Mucosa of descending colon (tissue), 3 donors: Measurements from ENCODE around the gene ZNF512. TPM values are rescaled to one million over a fixed set of nuclear protein-coding genes. Genes with fewer than 3 reads are reported as not detected.
"Not testable (repeated sequence)": the region's sequence is repeated elsewhere in the genome, so short reads cannot be mapped to it uniquely, and the experiment has no call there.

Experiments
- ATAC-seq: fragments of 200-7000 bp; cut with Tn5 transposase; one replicate; pipeline ENCODE4 v1.9.1; 2020; ENCODE audit warnings: mild to moderate bottlenecking, moderate library complexity
- DNase-seq, 3 donors: peaks; one replicate each; pipeline ENCODE4 v3.0.0-alpha.2; 2020
- H3K36me3 ChIP-seq: fragments of 200-600 bp; one replicate; pipeline ENCODE4 v1.8.0; 2021; ENCODE audit warnings: low read depth, mild to moderate bottlenecking
- H3K4me1 ChIP-seq: fragments of 200-600 bp; one replicate; pipeline ENCODE4 v1.8.0; 2021; ENCODE audit warnings: low read depth, mild to moderate bottlenecking
- H3K4me3 ChIP-seq: fragments of 200-600 bp; one replicate; pipeline ENCODE4 v1.8.0; 2021; ENCODE audit warnings: mild to moderate bottlenecking
- H3K9me3 ChIP-seq: fragments of 200-600 bp; one replicate; pipeline ENCODE4 v1.8.0; 2021; ENCODE audit warnings: mild to moderate bottlenecking
- intact Hi-C, 2 donors: fragments of 100-400 bp; cut with DNase I in 1 of 2; cut with micrococcal nuclease in 1 of 2; formaldehyde crosslinking; loops; one replicate each; pipeline versions ENCODE4 v1.11.0 to v1.11.1; 2022; cut with DNase I, micrococcal nuclease
- total RNA-seq, 3 donors: library from RNA; stranded (reverse); fragmentation: NEBNext Ultra II Directional in 2 of 3; extraction: Animal tissue kit (Norgen Biotek cat#: 25700) in 2 of 3; gene quantifications; one replicate each; pipeline versions ENCODE4 v1.2.1 to v1.2.4, GENCODE V29; 2021 to 2023
- TF ChIP-seq, protein P1 (sequence below): fragments of 200-600 bp; IDR thresholded peaks from one replicate; pipeline ENCODE4 v1.8.0; 2022; ENCODE audit warnings: antibody characterized with exemption, mild to moderate bottlenecking
- donor health status: DM: no; HTN: no; CAD: no; lungs with moderate emphysema.
- donor health status: DM: no; HTN: no; CAD: no.
- donor health status: DM: no; HTN: yes; CAD: no.

ZNF512 gene
- total RNA-seq, 3 donors from 2014 or later: 14.4 to 37.8 (median 19.7) TPM

DNA sequence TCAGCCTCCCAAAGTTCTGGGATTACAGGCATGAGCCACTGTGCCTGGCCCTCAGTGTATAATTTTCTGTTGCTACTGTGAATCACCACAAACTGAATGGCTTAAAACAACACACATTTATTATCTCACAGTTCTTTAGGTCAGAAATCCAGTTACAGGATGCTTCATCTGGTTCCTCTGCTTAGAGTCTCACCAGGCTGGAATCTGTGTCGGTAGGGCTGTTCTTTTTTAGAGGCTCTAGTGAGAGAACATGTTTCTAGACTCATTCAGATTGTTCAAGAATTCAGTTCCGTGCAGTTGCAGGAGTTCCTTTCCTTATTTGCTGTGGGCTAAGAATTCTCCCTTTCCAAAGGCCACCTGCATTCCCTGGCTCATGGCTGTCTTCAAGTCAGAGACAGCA is 23.8 kb downstream of the ZNF512 start:
- ATAC-seq (no peak), DNase-seq (no peak)
- intact Hi-C loops: no loop called here
- Histone ChIP-seq H3K9me3 (no peaks in the 10 kb centered on the region), H3K4me1 (no peaks in the 10 kb centered on the region), H3K36me3 (no peaks in the 10 kb centered on the region), H3K4me3 (no peak overlapping the region)
- TF ChIP-seq, protein P1, sequence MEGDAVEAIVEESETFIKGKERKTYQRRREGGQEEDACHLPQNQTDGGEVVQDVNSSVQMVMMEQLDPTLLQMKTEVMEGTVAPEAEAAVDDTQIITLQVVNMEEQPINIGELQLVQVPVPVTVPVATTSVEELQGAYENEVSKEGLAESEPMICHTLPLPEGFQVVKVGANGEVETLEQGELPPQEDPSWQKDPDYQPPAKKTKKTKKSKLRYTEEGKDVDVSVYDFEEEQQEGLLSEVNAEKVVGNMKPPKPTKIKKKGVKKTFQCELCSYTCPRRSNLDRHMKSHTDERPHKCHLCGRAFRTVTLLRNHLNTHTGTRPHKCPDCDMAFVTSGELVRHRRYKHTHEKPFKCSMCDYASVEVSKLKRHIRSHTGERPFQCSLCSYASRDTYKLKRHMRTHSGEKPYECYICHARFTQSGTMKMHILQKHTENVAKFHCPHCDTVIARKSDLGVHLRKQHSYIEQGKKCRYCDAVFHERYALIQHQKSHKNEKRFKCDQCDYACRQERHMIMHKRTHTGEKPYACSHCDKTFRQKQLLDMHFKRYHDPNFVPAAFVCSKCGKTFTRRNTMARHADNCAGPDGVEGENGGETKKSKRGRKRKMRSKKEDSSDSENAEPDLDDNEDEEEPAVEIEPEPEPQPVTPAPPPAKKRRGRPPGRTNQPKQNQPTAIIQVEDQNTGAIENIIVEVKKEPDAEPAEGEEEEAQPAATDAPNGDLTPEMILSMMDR: no peak

DNA sequence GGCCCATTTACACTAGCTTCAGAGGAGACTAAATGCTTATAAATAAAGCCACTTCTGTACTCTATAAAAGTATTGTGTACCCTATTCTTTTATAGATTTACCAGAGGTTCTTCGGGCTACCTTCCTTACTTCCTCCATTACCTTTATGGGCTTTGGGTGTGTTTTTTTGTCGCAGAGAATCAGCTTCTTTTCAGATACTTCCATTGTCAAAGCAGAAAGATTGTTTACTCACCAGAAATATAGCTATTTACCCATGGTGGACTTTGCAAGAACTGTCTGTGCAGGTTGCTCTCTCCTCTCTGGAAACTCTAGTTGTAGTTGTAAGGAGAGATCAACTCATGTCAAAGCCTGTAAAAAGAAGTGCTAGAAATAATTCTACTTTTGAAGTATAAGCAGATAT is 31.1 kb downstream of the ZNF512 start:
- no peaks in the 10 kb centered on the region for H3K9me3 ChIP-seq
- no peaks in the 10 kb centered on the region for H3K4me1 ChIP-seq
- no peaks in the 10 kb centered on the region for H3K36me3 ChIP-seq
- DNase-seq (no peak), ATAC-seq (peak; percentile 82)
- H3K4me3 ChIP-seq: no peak overlapping the region
- TF ChIP-seq, protein P1: no peak
- intact Hi-C loops: no loop called here

DNA sequence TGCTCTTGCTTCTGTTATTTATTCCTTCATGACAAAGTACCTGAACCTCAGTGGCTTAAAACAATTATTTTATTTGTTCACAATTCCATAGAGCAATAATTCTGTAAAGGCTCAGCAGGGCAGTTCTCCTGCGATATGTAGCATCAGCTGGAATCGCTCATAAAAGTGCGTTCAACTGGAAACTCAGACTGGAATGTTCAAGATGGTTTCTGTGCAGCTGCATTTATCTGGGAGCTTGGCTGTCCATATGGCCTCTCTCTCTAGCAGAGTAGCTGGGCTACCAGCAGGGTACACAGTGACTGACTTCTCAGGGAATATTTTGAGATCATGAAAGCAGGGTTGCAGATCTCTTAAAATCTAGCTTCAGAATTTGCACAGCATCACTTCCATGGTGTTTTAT is 32.5 kb downstream of the ZNF512 start:
- TF ChIP-seq, protein P1: no peak
- H3K4me1 ChIP-seq: no peaks in the 10 kb centered on the region
- no peaks in the 10 kb centered on the region for H3K36me3 ChIP-seq
- H3K9me3 ChIP-seq: no peaks in the 10 kb centered on the region
- DNase-seq (no peak), ATAC-seq (no peak)
- intact Hi-C loops: no loop called here
- no peak overlapping the region for H3K4me3 ChIP-seq

DNA sequence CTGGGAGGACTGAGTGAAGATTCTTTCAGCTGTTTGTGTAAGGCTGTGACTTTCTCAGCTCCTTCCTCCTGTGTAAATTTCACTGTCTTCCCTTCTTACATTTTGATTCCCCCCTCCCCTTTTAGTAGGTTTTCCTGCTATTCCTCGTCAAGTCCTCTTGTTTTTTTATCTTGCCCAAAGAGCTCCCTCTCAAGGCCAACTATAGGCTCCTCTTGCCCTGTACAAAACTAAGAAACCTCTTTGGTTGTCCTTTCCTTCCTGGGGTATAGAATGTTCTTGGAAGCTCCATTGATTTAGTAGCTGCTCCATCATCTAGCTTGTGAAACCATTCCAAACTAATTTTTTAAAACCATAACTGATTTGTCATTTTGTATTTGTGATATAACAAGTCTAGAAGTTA is 38.7 kb downstream of the ZNF512 start:
- no peak for ATAC-seq
- H3K36me3 ChIP-seq: no peaks in the 10 kb centered on the region
- DNase-seq: no peak
- intact Hi-C loops: no loop called here
- no peak overlapping the region for H3K4me3 ChIP-seq
- H3K9me3 ChIP-seq: no peaks in the 10 kb centered on the region
- H3K4me1 ChIP-seq: no peaks in the 10 kb centered on the region
- TF ChIP-seq, protein P1: no peak

DNA sequence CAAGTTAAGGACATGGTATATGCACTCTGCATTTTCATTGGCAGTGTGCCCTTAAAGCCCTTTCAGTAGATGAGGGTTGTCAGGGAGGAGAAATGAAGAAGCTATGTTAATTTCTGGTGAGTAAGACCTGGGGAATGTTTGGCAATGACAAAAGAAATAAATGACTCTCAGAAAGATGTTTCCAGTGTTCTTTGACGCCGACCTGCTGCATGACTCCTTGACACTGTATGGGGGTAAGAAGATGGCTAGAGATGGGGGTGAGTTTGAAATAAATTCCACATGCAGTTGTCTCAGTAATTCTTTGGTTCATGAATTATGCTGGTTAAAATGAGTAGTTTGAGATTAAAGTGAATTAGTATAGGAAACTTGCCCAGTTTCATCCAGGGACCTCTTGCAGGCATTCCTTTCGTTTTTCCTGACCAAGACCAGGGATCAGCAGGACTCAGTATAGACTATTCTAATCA is 40.1 kb downstream of the ZNF512 start:
- TF ChIP-seq, protein P1: no peak
- intact Hi-C loops: no loop called here
- H3K9me3 ChIP-seq: no peaks in the 10 kb centered on the region
- H3K4me1 ChIP-seq: peaks cover 2% of the 10 kb centered on the region
- DNase-seq: no peak
- no peak for ATAC-seq
- H3K36me3 ChIP-seq: no peaks in the 10 kb centered on the region
- no peak overlapping the region for H3K4me3 ChIP-seq

DNA sequence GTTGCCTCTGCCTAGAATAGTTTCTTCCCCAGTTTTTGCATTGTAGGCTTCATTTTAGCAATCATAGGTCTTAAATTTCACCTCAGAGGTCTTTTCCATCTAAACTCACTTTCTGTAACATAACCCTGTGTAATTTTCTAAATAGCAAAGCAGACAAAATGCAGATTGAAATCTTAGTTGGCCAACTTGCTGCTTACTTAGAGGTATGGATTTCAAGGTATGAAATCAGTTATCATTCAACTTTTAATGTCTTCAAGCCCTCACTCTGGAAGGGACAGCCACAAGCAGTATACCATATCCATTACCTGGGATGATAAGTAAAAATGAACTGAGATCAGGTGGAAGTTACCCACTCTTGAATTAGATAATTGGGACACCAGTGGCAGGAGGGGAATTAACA is 42.1 kb downstream of the ZNF512 start:
- ATAC-seq (no peak), DNase-seq (no peak)
- Histone ChIP-seq H3K36me3 (no peaks in the 10 kb centered on the region), H3K9me3 (no peaks in the 10 kb centered on the region), H3K4me1 (peaks cover 12% of the 10 kb centered on the region), H3K4me3 (no peak overlapping the region)
- TF ChIP-seq, protein P1: no peak
- intact Hi-C loops: no loop called here

DNA sequence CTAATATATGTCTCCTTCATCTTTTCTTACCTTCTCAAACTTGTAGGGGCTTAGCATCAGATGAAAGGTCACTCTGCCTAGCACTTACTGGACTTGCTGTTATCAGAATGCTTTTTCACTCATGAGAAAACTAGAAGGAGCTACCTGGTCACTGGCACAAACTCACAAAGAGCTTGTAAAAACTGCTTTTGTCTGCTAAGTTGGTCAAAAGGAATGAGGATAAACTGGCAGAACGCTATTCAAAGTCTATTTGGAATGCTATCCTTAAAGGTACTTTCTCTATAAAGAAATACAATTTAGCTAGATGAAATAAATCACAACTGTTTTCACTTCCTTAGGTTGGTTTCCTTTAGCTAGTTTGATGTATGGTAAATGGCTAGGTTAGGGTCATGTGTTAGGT is 43.5 kb downstream of the ZNF512 start:
- H3K4me3 ChIP-seq, intact Hi-C loops, DNase-seq, ATAC-seq, H3K36me3 ChIP-seq, H3K9me3 ChIP-seq: not testable (repeated sequence)
- H3K4me1 ChIP-seq: peaks cover 13% of the 10 kb centered on the region

DNA sequence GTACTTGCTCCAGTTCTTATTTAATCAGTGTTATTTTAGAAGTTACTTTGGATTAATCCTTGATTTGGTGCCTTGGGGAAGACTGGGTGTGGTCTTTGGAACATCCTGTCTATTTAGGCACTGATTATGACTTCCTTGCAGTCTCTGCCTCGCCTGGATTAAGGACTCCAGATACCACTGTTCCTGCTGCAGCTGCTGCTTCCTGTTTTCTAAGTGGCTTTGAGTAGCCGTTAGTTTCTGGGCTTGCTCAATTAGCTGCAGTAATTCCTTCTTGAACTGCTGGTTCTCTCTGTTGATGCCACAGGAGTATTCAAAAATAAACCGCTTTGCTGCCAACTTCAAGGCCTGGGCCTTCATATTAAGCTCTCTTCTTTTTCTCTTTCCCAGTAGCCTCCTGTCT is 44.1 kb downstream of the ZNF512 start:
- DNase-seq, intact Hi-C loops, H3K4me3 ChIP-seq, H3K9me3 ChIP-seq, ATAC-seq, H3K36me3 ChIP-seq: not testable (repeated sequence)
- H3K4me1 ChIP-seq: peaks cover 13% of the 10 kb centered on the region
